GM04503 (cell line): ENCODE measurements around the gene DNAH1.
"Not testable (repeated sequence)": the region's sequence is repeated elsewhere in the genome, so short reads cannot be mapped to it uniquely, and the experiment has no call there.

Source experiments
- DNase-seq: peaks from one replicate; pipeline ENCODE4 v3.0.0-alpha.2; 2012; ENCODE audit warnings: low read depth

Gene DNAH1

GRCh38 chr3:52315977-52316764 is at the start of gene DNAH1:
TSS of gene DNAH1 (plus strand) at chr3:52316319. CDS start at chr3:52322443, 6,124 bp downstream.
- DNase-seq: no peak

DNA sequence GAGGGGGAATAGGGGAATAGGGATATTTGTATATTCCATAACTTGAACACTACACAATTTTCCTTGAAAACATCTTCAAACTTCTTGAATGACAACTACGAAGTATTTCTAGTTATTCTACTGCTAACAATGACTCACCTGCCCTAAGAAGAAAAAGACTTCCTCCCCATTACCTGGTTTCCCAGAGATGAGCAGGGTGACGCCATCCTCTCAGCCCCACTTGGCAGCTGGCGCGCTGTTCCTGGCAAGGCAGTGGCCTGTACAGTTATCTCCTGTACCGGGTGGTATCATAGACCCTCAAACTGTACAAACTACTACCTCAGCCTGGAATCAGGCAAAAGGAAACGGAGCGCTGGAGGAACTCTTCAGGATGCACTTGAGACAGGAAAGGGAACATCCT is 48.1 kb upstream of the DNAH1 start:
- no peak for DNase-seq

DNA sequence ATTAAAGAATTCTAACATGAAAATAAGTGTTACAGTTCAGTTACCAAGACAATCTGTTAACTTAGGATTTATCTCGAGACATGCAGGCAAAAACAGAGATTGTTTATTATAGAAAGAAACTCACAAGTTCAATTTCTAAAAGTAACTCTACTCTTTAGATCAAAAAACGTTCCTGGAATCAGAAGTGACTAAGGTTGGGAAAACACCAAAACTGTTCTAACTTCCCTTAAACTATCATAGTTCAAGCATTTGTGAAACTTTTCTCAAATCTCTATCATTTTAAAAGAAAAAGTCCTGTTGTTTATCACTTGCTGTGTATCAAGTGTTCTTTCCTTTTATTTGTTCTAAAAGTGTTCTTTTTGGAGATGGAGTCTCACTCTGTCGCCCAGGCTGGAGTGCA is 46.3 kb upstream of the DNAH1 start:
- DNase-seq: no peak

DNA sequence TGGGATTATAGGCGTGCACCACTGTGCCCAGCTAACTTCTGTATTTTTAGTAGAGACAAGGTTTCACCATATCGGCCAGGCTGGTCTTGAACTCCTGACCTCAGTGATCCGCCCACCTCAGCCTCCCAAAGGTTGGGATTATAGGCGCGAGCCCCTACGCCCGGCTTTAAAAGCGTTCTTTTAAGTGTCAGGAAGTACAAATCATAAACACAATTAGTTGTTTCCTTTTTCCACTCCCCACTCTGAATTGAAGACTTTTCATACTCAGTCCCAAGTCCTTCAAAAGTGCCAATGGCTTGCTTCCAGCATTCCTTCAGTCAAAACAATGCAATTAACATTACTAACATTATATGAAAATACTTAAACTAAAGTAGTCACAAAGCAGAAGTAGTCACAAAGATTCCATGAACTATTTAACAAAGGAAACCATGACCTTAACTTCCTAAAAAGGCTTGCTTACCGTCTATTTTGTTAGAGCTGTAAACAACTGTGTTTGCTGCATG is 45.8 kb upstream of the DNAH1 start:
- no peak for DNase-seq

DNA sequence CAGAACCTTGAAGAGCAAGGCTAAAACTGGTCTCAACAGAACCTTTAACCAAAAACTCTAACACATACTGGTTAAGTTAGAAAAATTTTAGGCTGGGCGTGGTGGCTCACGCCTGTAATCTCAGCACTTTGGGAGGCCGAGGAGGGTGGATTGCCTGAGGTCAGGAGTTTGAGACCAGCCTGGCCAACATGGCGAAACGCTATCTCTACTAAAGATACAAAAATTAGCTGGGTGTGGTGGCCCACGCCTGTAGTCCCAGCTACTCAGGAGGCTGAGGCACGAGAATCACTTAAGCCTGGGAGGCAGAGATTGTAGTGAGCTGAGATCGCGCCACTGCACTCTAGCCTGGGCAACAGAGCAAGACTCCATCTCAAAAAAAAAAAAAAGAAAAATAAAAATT is 43.9 kb upstream of the DNAH1 start:
- DNase-seq: not testable (repeated sequence)

GRCh38 chr3:52272831-52273230 is 43.3 kb upstream of the DNAH1 start:
- no peak for DNase-seq

GRCh38 chr3:52274781-52275180 is 41.3 kb upstream of the DNAH1 start:
- DNase-seq: not testable (repeated sequence)

DNA sequence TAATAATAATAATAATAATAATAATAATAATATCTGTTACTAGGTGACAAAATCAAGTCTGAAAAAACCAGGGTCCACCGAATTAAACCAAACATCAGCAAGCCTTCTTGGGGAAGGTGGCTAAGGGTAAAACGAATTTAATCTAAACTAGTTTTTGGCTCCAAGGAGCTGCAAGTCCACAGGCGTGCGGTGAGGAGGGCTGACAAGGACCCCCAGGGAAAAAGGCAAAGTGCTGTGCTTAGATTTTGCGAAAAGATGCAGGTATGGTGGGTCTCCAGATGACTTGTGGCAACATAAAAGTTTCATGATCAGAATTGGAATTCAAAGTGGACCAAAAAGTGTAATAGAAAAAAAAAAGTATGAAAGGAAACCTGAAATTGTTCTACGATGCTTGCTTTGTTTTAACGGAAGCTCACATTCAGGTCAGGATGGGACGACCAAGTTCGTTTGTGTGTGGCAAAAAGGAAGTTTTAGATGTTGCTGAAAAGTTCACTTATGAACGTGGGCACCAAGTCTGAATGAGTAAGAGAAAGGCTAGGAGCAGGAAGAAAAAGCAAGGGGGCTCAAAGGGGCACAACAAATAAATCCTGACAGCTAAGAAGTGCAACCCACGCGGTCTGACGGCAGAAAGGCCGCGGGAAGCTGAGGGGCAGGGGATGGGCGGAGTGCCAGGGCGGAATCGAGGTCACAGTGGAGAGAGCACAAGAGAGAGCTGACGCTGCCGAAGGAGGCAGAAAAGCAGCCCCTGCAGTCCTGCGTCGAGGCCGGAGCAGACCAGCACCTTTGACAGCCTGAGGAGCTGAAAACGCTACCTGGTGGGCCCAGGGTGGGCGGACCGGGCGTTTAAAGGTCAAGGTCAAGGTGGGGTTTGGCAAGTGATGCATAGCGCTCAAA is 38.8 kb upstream of the DNAH1 start:
- DNase-seq: no peak

- no peak for DNase-seq
These were observed 38.1 kb upstream of the DNAH1 start for GRCh38 chr3:52277972-52278509.

DNA sequence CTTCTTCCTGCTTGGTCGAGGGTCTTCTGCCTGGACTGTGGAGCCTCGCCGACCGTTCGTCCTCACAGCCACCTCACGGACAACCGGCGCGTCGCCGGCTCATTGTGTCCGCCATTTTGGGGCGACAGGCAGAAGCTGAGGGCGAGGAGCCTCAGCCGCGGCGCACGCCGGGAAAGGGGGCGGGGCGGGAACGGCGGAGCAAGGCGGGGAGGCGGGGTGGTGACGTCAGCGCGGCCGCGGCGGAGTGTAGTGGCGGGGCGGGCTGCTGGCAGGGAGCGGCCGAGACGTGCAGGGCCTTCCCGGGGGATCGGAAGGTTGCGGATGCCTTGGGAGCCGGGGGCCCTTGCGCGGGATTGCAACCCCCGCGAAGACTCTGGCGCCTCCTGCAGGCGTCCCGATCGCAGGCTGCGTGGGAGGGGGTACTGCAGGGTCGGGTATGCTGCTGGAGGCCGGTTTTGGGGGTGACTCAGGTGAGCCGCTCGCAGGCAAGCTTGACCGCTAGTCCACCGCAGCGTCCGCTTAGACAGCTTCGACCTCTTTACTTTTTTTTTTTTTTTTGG is 37.5 kb upstream of the DNAH1 start, which contains the start of gene WDR82:
Gene WDR82, minus strand, starts transcription at position 140 of the 560 bp plus-strand sequence. CDS start 288 bp downstream, outside the sequence.
- peak; percentile 44 for DNase-seq

- no peak for DNase-seq
These were observed 36.5 kb upstream of the DNAH1 start for GRCh38 chr3:52279596-52279995.

DNA sequence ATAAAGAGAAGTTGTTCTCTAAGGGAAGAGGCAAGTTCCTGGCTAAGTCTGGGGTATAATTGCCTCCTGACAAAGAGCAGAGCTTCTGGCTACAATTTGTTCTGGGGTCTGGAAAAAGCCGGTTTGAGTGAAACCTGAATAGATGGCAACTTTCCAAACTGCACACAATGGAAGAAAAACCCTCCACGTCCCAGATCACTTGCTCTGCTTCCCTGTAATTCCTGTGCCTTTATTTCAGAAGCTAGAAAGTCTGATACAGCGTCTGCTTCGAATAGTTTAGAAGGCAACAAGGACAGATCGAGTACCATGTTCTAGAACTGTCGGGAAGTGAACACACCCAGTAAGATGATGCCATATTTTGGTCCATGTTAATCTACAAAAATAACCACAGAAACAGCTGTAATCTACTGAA is 36.1 kb upstream of the DNAH1 start:
- DNase-seq: no peak

DNA sequence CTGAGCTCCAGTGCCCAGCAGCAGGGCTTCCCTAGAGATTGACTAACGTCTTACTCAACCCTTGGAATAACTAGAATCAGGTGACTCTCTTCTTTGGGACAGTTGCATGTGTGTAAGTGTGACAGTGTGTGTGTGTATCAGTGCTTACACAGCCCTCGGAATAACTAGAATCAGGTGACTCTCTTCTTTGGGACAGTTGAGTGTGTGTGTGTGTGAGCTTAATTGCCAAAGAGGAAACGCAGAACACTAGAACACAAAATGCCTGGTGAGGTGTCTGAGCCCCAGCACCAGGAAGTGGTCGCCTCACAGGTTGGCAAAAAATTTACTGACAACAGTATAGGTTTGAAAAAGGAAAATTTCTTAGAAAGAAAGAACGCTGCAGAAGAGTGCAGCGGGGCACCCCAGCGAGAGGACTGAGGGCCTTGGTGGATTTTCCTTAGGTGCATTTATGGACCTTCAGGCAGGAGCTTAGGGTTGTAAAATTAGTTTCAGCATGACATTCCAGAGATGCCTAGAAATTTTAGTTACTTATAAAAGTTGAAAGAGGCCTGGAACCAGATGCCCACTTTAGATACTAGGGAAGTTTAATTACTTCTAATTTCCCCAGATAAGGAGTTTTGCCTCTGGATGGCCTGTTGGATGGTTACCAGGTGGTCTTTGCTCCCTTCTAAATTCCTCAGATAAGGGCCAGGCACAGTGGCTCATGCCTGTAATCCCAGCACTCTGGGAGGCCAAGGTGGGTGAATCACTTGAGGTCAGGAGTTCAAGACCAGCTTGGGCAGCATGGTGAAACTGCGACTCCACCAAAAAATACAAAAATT is 33.9 kb upstream of the DNAH1 start:
- DNase-seq: no peak

GRCh38 chr3:52283306-52283705 is 32.8 kb upstream of the DNAH1 start:
- DNase-seq: no peak

DNA sequence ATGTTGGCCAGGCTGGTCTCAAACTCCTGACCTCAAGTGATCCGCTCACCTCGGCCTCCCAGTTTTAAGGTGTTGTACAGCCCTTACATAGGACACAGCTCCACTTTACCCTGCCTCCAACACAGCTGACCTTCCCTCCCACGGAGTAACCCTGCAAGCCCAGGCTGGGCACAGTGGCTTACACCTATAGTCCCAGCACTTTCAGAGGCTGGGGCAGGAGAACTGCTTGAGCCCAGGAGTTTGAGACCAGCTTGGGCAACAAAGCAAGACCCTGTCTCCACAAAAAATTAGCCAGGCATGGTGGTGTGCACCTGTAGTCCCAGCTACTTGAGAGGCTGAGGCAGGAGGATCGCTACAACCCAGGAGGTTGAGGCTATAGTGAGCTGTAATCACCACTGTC is 32.1 kb upstream of the DNAH1 start:
- not testable (repeated sequence) for DNase-seq

- DNase-seq: no peak
These were observed 29.4 kb upstream of the DNAH1 start for GRCh38 chr3:52286777-52287110.

GRCh38 chr3:52288674-52289073 is 27.4 kb upstream of the DNAH1 start:
- DNase-seq: no peak

DNA sequence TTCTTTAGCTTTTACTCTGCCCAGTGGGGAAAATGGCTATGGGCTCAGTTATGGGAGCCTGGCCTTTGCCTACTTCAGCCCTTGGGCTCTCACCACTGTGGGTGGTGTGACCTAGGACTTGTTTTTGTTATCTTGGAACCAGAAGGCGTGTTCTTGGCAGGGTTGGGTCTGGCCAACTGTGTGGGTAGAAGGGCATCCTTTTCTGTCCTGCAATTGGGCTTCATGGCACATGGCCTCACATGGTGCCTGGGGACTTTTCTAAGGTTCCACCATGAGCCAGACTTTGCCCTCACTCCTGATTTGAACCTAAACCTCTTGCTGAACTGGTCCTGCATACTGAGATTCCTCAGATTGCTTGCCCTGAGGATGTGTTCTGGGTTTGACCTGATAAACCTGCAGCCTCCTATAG is 26.8 kb upstream of the DNAH1 start:
- no peak for DNase-seq

DNA sequence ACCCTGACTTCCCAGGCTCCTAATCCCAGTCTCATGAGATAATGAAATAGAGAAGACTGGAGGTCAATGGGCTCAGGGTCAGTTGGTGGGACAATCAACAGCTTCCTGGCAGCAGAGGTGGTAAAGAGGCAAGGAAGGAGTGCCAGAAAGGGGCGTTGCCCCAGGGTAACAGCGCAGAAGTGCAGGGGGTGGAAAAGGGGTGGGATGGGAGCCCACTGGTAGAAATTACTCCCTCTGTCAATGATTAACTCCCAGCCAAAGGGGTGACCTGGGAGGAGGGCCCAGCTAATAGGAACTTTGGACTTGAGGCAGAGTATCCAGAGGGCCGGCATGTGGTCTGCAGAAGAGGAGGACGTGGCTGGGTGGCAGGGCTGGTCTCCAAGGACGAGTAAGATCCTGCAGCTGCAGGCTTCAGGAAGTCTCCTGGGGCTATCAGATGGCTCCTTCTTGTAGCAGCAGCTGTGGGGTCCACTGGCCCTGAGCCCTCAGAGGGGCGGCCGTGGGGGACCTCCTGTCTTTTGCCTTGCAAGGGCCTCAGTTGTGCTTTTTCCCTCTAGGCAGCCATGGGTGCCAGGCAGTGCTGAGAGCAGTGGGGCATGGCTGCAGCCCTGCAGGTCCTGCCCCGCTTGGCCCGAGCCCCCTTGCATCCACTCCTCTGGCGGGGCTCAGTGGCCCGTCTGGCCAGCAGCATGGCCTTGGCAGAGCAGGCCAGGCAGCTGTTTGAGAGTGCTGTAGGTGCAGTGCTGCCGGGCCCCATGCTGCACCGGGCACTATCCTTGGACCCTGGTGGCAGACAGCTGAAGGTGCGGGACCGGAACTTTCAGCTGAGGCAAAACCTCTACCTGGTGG is 26.1 kb upstream of the DNAH1 start:
- DNase-seq: no peak
